B cell (primary cell): ENCODE data around the gene FLNA. TPM values are rescaled to one million over a fixed set of nuclear protein-coding genes. Genes with fewer than 3 reads are reported as not detected.

Source experiments
- ATAC-seq: fragments of 200-7000 bp; cut with Tn5 transposase; one replicate; pipeline ENCODE4 v1.10.0; 2021; ENCODE audit warnings: low read depth, mild to moderate bottlenecking, moderate number of reproducible peaks, moderate library complexity
- CTCF ChIA-PET: fragments of 350-600 bp; sonication (Branson Sonifier 250); formaldehyde crosslinking; loops from one replicate; lab custom pipeline; 2021; ENCODE audit warnings: antibody characterized with exemption, inconsistent platforms; lab: Charles Lee
- POLR2A ChIA-PET: fragments of 350-600 bp; sonication (Branson Sonifier 250); formaldehyde crosslinking; loops from one replicate; lab custom pipeline; 2021; ENCODE audit warnings: antibody characterized with exemption; lab: Charles Lee
- DNase-seq: peaks from one replicate; pipeline ENCODE4 v3.0.0; 2013
- H2AFZ ChIP-seq: 2 replicates; pipeline ENCODE4 v1.6.1; 2012; ENCODE audit warnings: mild to moderate bottlenecking, low read depth, low read length; ENCODE audit not compliant: insufficient read depth, poor library complexity, severe bottlenecking
- H3K27ac ChIP-seq, 2 donors: 1 replicate in 1 of 2; 2 replicates in 1 of 2; pipeline ENCODE4 v1.5.1; 2012 to 2013; ENCODE audit warnings: low read length in 2 of 2, mild to moderate bottlenecking in 2 of 2, moderate library complexity in 1 of 2
- H3K27me3 ChIP-seq, 4 experiments: fragments of 200-600 bp in 1 of 4; sonication (generic) in 1 of 4; replicated peaks in 1 of 4; 1 replicate in 2 of 4; 2 replicates in 2 of 4; pipeline versions ENCODE4 v1.6.1 to v1.7.0; 2013 to 2016; ENCODE audit warnings: low read length in 3 of 4, mild to moderate bottlenecking in 2 of 4, mixed read lengths in 1 of 4, moderate library complexity in 1 of 4; ENCODE audit not compliant: insufficient read depth in 4 of 4, control insufficient read depth in 3 of 4; ENCODE audit errors: control extremely low read depth in 1 of 4
- H3K36me3 ChIP-seq, 2 experiments: replicated peaks in 1 of 2; 1 replicate in 1 of 2; 2 replicates in 1 of 2; pipeline versions ENCODE4 v1.6.1 to v1.7.1; 2013; ENCODE audit warnings: low read length in 1 of 2; ENCODE audit not compliant: insufficient read depth in 2 of 2, control insufficient read depth in 1 of 2; ENCODE audit errors: control extremely low read depth in 1 of 2, extremely low read depth in 1 of 2
- H3K4me1 ChIP-seq, 2 donors: fragments of 200-600 bp in 1 of 2; sonication (generic) in 1 of 2; 1 replicate in 1 of 2; 2 replicates in 1 of 2; pipeline versions ENCODE4 v1.5.1 to v1.6.1; 2013 to 2017; ENCODE audit warnings: low read length in 2 of 2; ENCODE audit not compliant: control insufficient read depth in 2 of 2, insufficient read depth in 2 of 2
- H3K4me2 ChIP-seq: replicated peaks from 2 replicates; pipeline ENCODE3; 2012; ENCODE audit warnings: mild to moderate bottlenecking, low read depth, low read length; ENCODE audit not compliant: poor library complexity, severe bottlenecking
- H3K4me3 ChIP-seq, 5 experiments: fragments of 200-600 bp in 1 of 5; sonication (generic) in 1 of 5; 1 replicate in 3 of 5; 2 replicates in 2 of 5; pipeline versions ENCODE4 v1.5.1 to v1.7.0; 2011 to 2016; ENCODE audit warnings: low read length in 4 of 5, mild to moderate bottlenecking in 4 of 5, low read depth in 2 of 5, control low read depth in 1 of 5, moderate library complexity in 1 of 5; ENCODE audit not compliant: insufficient read depth in 1 of 5; ENCODE audit errors: control extremely low read depth in 1 of 5, extremely low read depth in 1 of 5
- H3K79me2 ChIP-seq: fragments of 200-600 bp; sonication (generic); one replicate; pipeline ENCODE4 v1.6.0; 2016; ENCODE audit warnings: low read length; ENCODE audit not compliant: control insufficient read depth, insufficient read depth
- H3K9ac ChIP-seq: fragments of 200-600 bp; sonication (generic); 2 replicates; pipeline ENCODE4 v1.6.1; 2017; ENCODE audit warnings: mild to moderate bottlenecking, low read length, moderate library complexity
- H3K9me3 ChIP-seq, 3 donors: one replicate each; pipeline versions ENCODE4 v1.6.1 to v1.7.1; 2013; ENCODE audit warnings: low read length in 2 of 3; ENCODE audit not compliant: control insufficient read depth in 2 of 3, insufficient read depth in 1 of 3; ENCODE audit errors: control extremely low read depth in 1 of 3
- H4K20me1 ChIP-seq: 2 replicates; pipeline ENCODE4 v1.6.0; 2012; ENCODE audit warnings: mild to moderate bottlenecking, low read length; ENCODE audit not compliant: insufficient read depth, control insufficient read depth, poor library complexity, severe bottlenecking
- H3K27ac Mint-ChIP-seq: one replicate; pipeline ENCODE4 v1.8.0; 2021; ENCODE audit warnings: mixed read lengths
- H3K27me3 Mint-ChIP-seq: one replicate; pipeline ENCODE4 v1.8.0; 2021; ENCODE audit warnings: mixed read lengths
- H3K4me1 Mint-ChIP-seq: one replicate; pipeline ENCODE4 v1.8.0; 2021; ENCODE audit warnings: mixed read lengths
- H3K4me3 Mint-ChIP-seq: one replicate; pipeline ENCODE4 v1.8.0; 2021; ENCODE audit warnings: mixed read lengths
- H3K9me3 Mint-ChIP-seq: one replicate; pipeline ENCODE4 v1.8.0; 2022; ENCODE audit warnings: mixed read lengths; ENCODE audit not compliant: insufficient read depth
- CTCF ChIP-seq: fragments of 200-600 bp; IDR thresholded peaks from one replicate; pipeline ENCODE4 v1.8.0; 2022; ENCODE audit warnings: antibody characterized with exemption, mild to moderate bottlenecking
- EZH2 ChIP-seq: IDR thresholded peaks from 2 replicates; pipeline ENCODE4 v1.6.1; 2012; ENCODE audit warnings: borderline replicate concordance, low read depth, mild to moderate bottlenecking, moderate library complexity, low read length; ENCODE audit not compliant: insufficient read depth, poor library complexity, severe bottlenecking
- WGBS: methylation state at CpG from one replicate; pipeline ENCODE4 v1.1.5; 2013; ENCODE audit warnings: missing lambda C conversion rate; ENCODE audit not compliant: insufficient coverage; 5-methylcytosine and 5-hydroxymethylcytosine counted together
- intact Hi-C: fragments of 100-400 bp; cut with micrococcal nuclease; formaldehyde crosslinking; loops from one replicate; pipeline ENCODE4 v1.10.0; 2022
- polyA plus RNA-seq: library from polyadenylated mRNA; depleted of rRNA; stranded (reverse); fragments of >200 nt; gene quantifications from 2 replicates; pipeline ENCODE4 v1.2.3, GENCODE V29; 2012
- total RNA-seq, 2 donors: library from RNA; stranded (reverse); fragments of 120-200 nt in 1 of 2; gene quantifications; 1 replicate in 1 of 2; 2 replicates in 1 of 2; pipeline versions ENCODE4 v1.2.3 to v1.2.4, GENCODE V29; 2013 to 2022

The FLNA gene
- total and polyA plus RNA-seq, 2 donors (not counting 1 experiment from before 2014, with no cell fraction given) = 342 to 510 TPM

GRCh38 chrX:154332561-154332960 lies 41.9 kb downstream of the FLNA start:
- no peak for DNase-seq
- Histone ChIP-seq H3K27me3 (no peaks in the 10 kb centered on the region), H3K4me2 (no peak overlapping the region), H3K4me1 (peaks cover 30 to 33% of the 10 kb centered on the region in 2 donors), H3K79me2 (no peaks in the 10 kb centered on the region), H2AFZ (no peak overlapping the region), H3K27ac (no peak overlapping the region), H3K36me3 (no peaks in the 10 kb centered on the region), H3K9ac (no peak overlapping the region), H4K20me1 (no peaks in the 10 kb centered on the region), H3K4me3 (no peak overlapping the region), H3K9me3 (no peaks in the 10 kb centered on the region)
- CTCF ChIA-PET = no interaction called here
- Mint-ChIP-seq H3K27me3 (no peaks in the 10 kb centered on the region), H3K9me3 (no peaks in the 10 kb centered on the region), H3K4me3 (no peak overlapping the region), H3K4me1 (peaks cover 34% of the 10 kb centered on the region), H3K27ac (no peak overlapping the region)
- WGBS = 94% methylated on average over 22 of the region's 29 CpGs
- TF ChIP-seq CTCF = no peak
- no peak for TF ChIP-seq EZH2
- intact Hi-C loops = no loop called here
- POLR2A ChIA-PET = no interaction called here
- ATAC-seq = no peak

- Histone ChIP-seq H3K27ac (no peak overlapping the region), H3K4me1 (peaks cover 32 to 36% of the 10 kb centered on the region in 2 donors), H4K20me1 (no peaks in the 10 kb centered on the region), H2AFZ (no peak overlapping the region), H3K4me2 (no peak overlapping the region), H3K27me3 (no peaks in the 10 kb centered on the region), H3K79me2 (no peaks in the 10 kb centered on the region), H3K9ac (no peak overlapping the region), H3K9me3 (no peaks in the 10 kb centered on the region), H3K4me3 (no peak overlapping the region), H3K36me3 (no peaks in the 10 kb centered on the region)
- ATAC-seq = no peak
- intact Hi-C loops = no loop called here
- DNase-seq = no peak
- WGBS = 90% methylated on average over 2 of the region's 10 CpGs
- TF ChIP-seq EZH2 (no peak), CTCF (no peak)
- H3K27me3 Mint-ChIP-seq = no peaks in the 10 kb centered on the region
- peaks cover 41% of the 10 kb centered on the region for H3K4me1 Mint-ChIP-seq
- POLR2A ChIA-PET = no interaction called here
- no peaks in the 10 kb centered on the region for H3K9me3 Mint-ChIP-seq
- no peak overlapping the region for H3K4me3 Mint-ChIP-seq
- no peak overlapping the region for H3K27ac Mint-ChIP-seq
- CTCF ChIA-PET = interaction anchor here (0.7 to 1.2 kb wide), 3 partner anchors 31 to 190 kb away, joined by 3 read pairs; no protein-coding TSS in a partner anchor
Observed at GRCh38 chrX:154329294-154329693, 45.1 kb downstream of the FLNA start.
